PC-3 (cell line): ENCODE measurements around the gene NANOS3. TPM values are rescaled to one million over a fixed set of nuclear protein-coding genes. Genes with fewer than 3 reads are reported as not detected.

Source experiments
- ATAC-seq: fragments of 200-7000 bp; cut with Tn5 transposase; 2 replicates; pipeline ENCODE4 v1.9.1; 2020; ENCODE audit warnings: mild to moderate bottlenecking, moderate library complexity
- BruUV-seq: library from RNA; stranded (reverse); fragments of 400-500 nt; replicated peaks from 2 replicates; lab custom pipeline; 2021; lab: Mats Ljungman, UMichigan
- CTCF ChIA-PET: fragments of 300-600 bp; sonication (Branson Sonifier 250); formaldehyde crosslinking; loops from one replicate; lab custom pipeline; 2022; ENCODE audit warnings: antibody characterized with exemption; lab: Charles Lee
- POLR2A ChIA-PET: fragments of 300-600 bp; sonication (Branson Sonifier 250); formaldehyde crosslinking; loops from one replicate; lab custom pipeline; 2022; ENCODE audit warnings: antibody characterized with exemption; ENCODE audit not compliant: unreplicated experiment; lab: Charles Lee
- DNase-seq: peaks from one replicate; pipeline ENCODE4 v3.0.0-alpha.2; 2015
- H2AFZ ChIP-seq: fragments of 300-600 bp; sonication (generic); 2 replicates; pipeline ENCODE4 v1.6.0; 2016; ENCODE audit warnings: antibody characterized with exemption, low read length
- H3F3A ChIP-seq: fragments of 300-600 bp; sonication (generic); one replicate; pipeline ENCODE4 v1.6.0; 2017; ENCODE audit warnings: antibody characterized with exemption, low read length, control low read depth, mild to moderate bottlenecking; ENCODE audit not compliant: unreplicated experiment
- H3K27ac ChIP-seq: fragments of 300-600 bp; sonication (generic); 2 replicates; pipeline ENCODE4 v1.5.1; 2016; ENCODE audit warnings: mild to moderate bottlenecking, low read length
- H3K27me3 ChIP-seq: fragments of 300-600 bp; sonication (generic); 2 replicates; pipeline ENCODE4 v1.6.1; 2016; ENCODE audit warnings: low read length, mixed read lengths
- H3K36me3 ChIP-seq: fragments of 300-600 bp; sonication (generic); 2 replicates; pipeline ENCODE4 v1.6.1; 2016; ENCODE audit warnings: low read depth, mixed run types, low read length, mixed read lengths
- H3K4me1 ChIP-seq: fragments of 300-600 bp; sonication (generic); 2 replicates; pipeline ENCODE4 v1.5.1; 2016; ENCODE audit warnings: low read length; ENCODE audit not compliant: insufficient read depth
- H3K4me2 ChIP-seq: fragments of 300-600 bp; sonication (generic); 2 replicates; pipeline ENCODE4 v1.6.0; 2016; ENCODE audit warnings: low read length
- H3K4me3 ChIP-seq: fragments of 300-600 bp; sonication (generic); 2 replicates; pipeline ENCODE4 v1.5.1; 2016; ENCODE audit warnings: mild to moderate bottlenecking, low read length, mixed read lengths
- H3K79me2 ChIP-seq: fragments of 300-600 bp; sonication (generic); 2 replicates; pipeline ENCODE4 v1.6.1; 2017; ENCODE audit warnings: low read length, mixed read lengths
- H3K9ac ChIP-seq: fragments of 300-600 bp; sonication (generic); 2 replicates; pipeline ENCODE4 v1.6.0; 2016; ENCODE audit warnings: mild to moderate bottlenecking, low read length
- H3K9me2 ChIP-seq: fragments of 300-600 bp; sonication (generic); replicated peaks from 2 replicates; pipeline ENCODE4 v1.6.1; 2016; ENCODE audit warnings: mixed run types, low read length, mixed read lengths
- H3K9me3 ChIP-seq: fragments of 300-600 bp; sonication (generic); 2 replicates; pipeline ENCODE4 v1.6.1; 2016; ENCODE audit warnings: low read length, mixed read lengths
- H4K20me1 ChIP-seq: fragments of 300-600 bp; sonication (generic); 2 replicates; pipeline ENCODE4 v1.6.1; 2016; ENCODE audit warnings: low read length, mixed read lengths
- EZH2 ChIP-seq: fragments of 300-600 bp; sonication (generic); IDR thresholded peaks from one replicate; pipeline ENCODE4 v1.6.1; 2017; ENCODE audit warnings: antibody characterized with exemption, mild to moderate bottlenecking, low read length; ENCODE audit not compliant: unreplicated experiment
- EZH2phosphoT487 ChIP-seq: fragments of 300-600 bp; sonication (generic); IDR thresholded peaks from 2 replicates; pipeline ENCODE4 v1.6.1; 2018; ENCODE audit warnings: mild to moderate bottlenecking, antibody characterized with exemption, low read length, borderline replicate concordance
- intact Hi-C: fragments of 100-400 bp; cut with micrococcal nuclease; formaldehyde crosslinking; loops from 2 replicates; pipeline ENCODE4 v1.9.0; 2023
- total RNA-seq: library from RNA; depleted of rRNA; stranded (reverse); fragments of >200 nt; gene quantifications from 2 replicates; pipeline ENCODE4 v1.2.3, GENCODE V29; 2014
- TF ChIP-seq, protein P1 (sequence below): fragments of 300-600 bp; sonication (generic); conservative IDR thresholded peaks from 2 replicates; pipeline ENCODE4 v1.5.1; 2017; ENCODE audit warnings: antibody characterized with exemption, low read depth, mild to moderate bottlenecking, low read length

Gene NANOS3
- total RNA-seq, 1 experiment from 2014 or later = 1.7 TPM

- Histone ChIP-seq H3K4me1 (peaks cover 10% of the 10 kb centered on the region), H3K9me3 (no peaks in the 10 kb centered on the region), H3K79me2 (no peaks in the 10 kb centered on the region), H3K27me3 (no peaks in the 10 kb centered on the region), H4K20me1 (no peaks in the 10 kb centered on the region), H3K27ac (no peak overlapping the region), H2AFZ (no peak overlapping the region), H3K36me3 (no peaks in the 10 kb centered on the region), H3K9ac (no peak overlapping the region), H3K4me3 (no peak overlapping the region), H3K4me2 (no peak overlapping the region), H3K9me2 (no peaks in the 10 kb centered on the region), H3F3A (no peaks in the 10 kb centered on the region)
- intact Hi-C loops = no loop called here
- DNase-seq (no peak), ATAC-seq (no peak)
- ChIA-PET CTCF (interaction anchor here (0.5 kb wide), 1 partner anchor 196 kb away, joined by 4 read pairs; no protein-coding TSS in a partner anchor), POLR2A (no interaction called here)
- no TSS peak for BruUV-seq
- no peak for TF ChIP-seq EZH2
- TF ChIP-seq, protein P1, sequence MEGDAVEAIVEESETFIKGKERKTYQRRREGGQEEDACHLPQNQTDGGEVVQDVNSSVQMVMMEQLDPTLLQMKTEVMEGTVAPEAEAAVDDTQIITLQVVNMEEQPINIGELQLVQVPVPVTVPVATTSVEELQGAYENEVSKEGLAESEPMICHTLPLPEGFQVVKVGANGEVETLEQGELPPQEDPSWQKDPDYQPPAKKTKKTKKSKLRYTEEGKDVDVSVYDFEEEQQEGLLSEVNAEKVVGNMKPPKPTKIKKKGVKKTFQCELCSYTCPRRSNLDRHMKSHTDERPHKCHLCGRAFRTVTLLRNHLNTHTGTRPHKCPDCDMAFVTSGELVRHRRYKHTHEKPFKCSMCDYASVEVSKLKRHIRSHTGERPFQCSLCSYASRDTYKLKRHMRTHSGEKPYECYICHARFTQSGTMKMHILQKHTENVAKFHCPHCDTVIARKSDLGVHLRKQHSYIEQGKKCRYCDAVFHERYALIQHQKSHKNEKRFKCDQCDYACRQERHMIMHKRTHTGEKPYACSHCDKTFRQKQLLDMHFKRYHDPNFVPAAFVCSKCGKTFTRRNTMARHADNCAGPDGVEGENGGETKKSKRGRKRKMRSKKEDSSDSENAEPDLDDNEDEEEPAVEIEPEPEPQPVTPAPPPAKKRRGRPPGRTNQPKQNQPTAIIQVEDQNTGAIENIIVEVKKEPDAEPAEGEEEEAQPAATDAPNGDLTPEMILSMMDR = no peak
- TF ChIP-seq EZH2phosphoT487 = no peak
These were observed 1.1 kb upstream of the NANOS3 start for GRCh38 chr19:13875824-13876223.

DNA sequence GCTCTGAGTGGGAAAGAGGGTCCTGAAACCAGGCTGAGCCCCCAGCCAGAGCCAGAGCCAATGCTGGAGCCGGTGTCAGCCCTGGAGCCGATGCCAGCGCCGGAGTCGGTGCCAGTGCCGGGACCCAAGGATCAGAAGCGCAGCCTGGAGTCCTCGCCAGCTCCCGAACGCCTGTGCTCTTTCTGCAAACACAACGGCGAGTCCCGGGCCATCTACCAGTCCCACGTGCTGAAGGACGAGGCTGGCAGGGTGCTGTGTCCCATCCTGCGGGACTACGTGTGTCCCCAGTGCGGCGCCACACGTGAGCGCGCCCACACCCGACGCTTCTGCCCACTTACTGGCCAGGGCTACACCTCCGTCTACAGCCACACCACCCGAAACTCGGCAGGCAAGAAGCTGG lies 369 bp downstream of the NANOS3 start:
- no peaks in the 10 kb centered on the region for H4K20me1 ChIP-seq
- H3K4me1 ChIP-seq = peaks cover 11% of the 10 kb centered on the region
- peak overlapping the region; percentile 55 for H3K4me2 ChIP-seq
- POLR2A ChIA-PET = interaction anchor here (1.0 kb wide), 1 partner anchor 14 kb away, joined by 3 read pairs; no protein-coding TSS in a partner anchor
- H3K9me2 ChIP-seq = no peaks in the 10 kb centered on the region
- H2AFZ ChIP-seq = peak overlapping the region; percentile 69
- no peaks in the 10 kb centered on the region for H3K9me3 ChIP-seq
- H3K27me3 ChIP-seq = no peaks in the 10 kb centered on the region
- no peak for ATAC-seq
- intact Hi-C loops = no loop called here
- BruUV-seq = no TSS peak
- no peaks in the 10 kb centered on the region for H3K79me2 ChIP-seq
- no peak overlapping the region for H3K9ac ChIP-seq
- CTCF ChIA-PET = interaction anchor here (1.1 kb wide), 1 partner anchor 15 kb away, joined by 6 read pairs; no protein-coding TSS in a partner anchor
- H3K4me3 ChIP-seq = no peak overlapping the region
- H3K27ac ChIP-seq = no peak overlapping the region
- DNase-seq = no peak
- H3K36me3 ChIP-seq = no peaks in the 10 kb centered on the region
- TF ChIP-seq, protein P1 = no peak
- H3F3A ChIP-seq = no peaks in the 10 kb centered on the region
